NCI-H128 (cell line): ENCODE results near the gene TEAD1.
"Not testable (repeated sequence)": the region's sequence is repeated elsewhere in the genome, so short reads cannot be mapped to it uniquely, and the experiment has no call there.

Source experiments
- DNase-seq: peaks from one replicate; lab custom pipeline; 2025; ENCODE audit not compliant: unreplicated experiment; lab: John Stamatoyannopoulos, UW

The TEAD1 gene

DNA sequence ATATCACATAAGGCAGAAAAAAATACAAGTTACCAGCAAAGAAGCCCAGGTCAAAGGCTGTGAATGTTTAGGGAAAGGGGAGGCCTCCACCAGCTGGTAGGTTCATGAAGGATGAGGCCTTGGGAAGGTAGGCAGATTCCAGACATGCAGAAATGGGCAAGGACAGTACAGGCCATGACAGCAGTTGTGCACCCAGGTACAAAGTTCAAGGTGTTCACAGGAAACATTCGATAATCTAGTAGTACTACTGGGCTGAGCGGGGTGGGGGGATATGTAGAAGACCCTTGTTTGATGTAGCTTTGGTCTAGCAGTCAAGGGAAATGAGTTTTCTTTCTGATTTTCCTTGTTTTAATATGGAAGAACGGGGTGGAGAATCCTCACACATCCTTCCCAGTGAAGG, 182.1 kb downstream of the TEAD1 start:
- DNase-seq, result no peak

- DNase-seq, result no peak
Measured at GRCh38 chr11:12857572-12857971, 183.4 kb downstream of the TEAD1 start.

- DNase-seq, result no peak
Measured at GRCh38 chr11:12859872-12860657, 185.8 kb downstream of the TEAD1 start.

GRCh38 chr11:12860827-12861226, 186.6 kb downstream of the TEAD1 start:
- DNase-seq, result no peak

DNA sequence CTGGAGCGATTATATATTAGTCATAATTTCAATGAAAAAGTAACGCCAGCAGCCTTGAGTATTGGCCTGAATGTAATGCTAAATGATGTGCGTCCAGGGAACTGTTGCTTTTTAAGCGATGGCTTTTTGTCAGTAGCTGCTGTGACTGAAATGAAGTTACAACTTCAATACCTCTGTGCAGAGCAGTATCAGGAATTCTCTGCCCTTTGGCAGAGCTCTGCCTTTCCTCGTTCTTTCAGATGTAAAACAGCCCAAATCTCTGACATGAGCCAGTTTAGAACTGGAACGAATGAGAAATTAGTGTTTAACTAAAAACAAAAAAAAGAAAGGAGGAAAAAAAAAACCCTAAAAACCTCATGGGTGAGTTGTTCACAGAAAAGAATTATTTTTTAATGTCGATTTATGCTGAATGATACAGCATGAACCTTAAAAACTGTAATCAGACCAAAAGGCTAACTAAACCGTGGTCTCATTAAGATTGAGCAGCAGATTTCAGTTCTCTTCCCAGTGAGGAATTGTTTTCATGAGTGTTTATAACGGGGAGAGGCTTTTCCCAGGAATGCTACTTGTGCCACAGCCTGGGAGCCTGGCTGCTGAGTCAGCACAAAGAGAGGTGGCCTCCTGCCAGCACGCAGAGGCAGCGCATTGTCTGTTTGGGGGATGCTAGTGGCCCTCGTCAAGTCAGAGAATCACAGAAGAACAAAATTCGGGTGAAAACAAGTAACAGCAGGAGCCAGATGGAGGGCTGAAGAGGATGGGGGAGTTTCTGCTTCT, 188.7 kb downstream of the TEAD1 start:
- DNase-seq, result peak; percentile 49

DNA sequence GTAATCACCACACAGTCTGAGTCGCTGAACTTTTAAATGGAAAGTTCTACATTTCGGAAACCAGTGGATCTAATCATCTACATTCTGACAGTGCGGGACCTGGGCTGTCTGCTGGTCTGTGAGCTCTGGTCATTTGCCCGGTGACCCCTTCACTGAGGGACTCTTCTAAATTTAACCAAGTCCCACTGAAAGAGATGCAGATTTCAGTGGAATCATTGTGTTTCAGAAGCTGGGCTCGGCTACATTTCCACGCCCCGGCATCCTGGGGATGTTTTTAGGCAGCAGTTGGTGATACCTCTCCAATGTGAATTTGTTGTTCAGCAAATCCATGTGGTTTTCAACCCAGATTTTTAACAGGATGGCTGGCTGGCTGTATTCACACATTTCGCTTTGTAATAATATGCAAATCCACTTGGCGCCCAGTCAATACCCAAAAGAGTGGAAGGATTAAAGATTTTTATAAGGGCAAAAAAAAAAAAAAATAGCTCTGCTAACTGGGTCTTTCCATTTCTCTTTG, 189.4 kb downstream of the TEAD1 start:
- DNase-seq, result no peak

DNA sequence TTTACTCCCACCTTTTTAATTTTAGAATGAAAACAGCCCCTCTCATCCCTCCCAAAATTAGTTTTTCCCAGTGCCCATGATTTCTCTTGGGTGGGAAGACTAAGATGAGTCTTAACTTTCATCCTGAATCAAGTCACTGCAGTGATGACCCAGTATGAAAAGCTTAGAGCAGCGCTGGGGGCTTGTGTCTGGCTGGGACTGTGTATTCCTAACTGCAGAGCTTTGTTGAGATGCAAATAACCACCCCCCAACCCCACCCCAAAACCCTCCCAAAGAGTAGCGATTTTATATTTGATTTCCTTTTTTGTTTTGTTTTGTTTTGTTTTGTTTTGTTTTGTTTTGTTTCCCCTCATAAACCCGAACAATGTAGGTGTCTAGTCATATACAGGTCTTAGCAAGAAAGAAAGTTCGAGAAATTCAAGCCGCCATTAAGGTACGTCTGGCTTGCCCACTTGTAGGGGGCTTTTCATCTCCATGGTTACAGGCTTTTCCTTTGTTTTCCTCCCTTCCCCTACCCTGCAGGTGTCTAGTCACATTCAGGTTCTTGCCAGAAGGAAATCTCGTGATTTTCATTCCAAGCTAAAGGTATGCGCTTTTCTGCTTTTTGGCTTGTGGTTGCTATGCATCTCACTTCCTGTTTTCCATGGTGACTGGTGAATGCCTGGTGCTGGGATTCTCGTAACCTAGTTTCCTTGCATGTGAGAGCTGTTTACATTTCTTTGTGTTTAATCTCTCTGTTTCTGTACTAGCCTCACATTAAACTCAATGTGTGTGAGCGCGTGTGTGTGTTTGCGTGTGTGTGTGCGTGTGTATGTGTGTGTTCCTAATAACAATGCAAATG, 190.3 kb downstream of the TEAD1 start:
- peak; percentile 25 for DNase-seq

- DNase-seq, result no peak
Measured at GRCh38 chr11:12865863-12866595, 191.8 kb downstream of the TEAD1 start.

- DNase-seq, result no peak
Measured at GRCh38 chr11:12867531-12867930, 193.3 kb downstream of the TEAD1 start.

GRCh38 chr11:12868315-12869073, 194.3 kb downstream of the TEAD1 start:
- no peak for DNase-seq

DNA sequence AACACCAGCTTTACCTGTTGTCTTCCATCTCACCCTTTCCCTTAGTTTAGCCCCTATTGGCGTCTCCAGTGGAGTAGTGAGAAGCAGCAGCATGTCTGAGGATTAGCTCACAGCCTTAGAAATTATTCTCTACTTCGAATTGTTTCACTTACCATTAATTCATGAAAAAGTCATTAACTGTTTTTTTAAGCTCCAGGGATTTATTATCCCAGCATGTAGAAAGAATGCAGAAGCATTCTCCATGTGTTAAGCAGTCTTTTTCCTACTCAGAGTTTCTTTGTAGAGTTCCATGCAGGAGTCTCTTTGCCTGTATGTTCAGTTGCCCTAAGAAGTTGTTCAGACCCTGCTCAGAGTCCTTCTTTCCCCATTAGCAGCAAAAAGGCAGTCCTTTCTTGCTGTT, 197.0 kb downstream of the TEAD1 start:
- DNase-seq, result no peak

GRCh38 chr11:12871788-12872321, 197.6 kb downstream of the TEAD1 start:
- no peak for DNase-seq

- no peak for DNase-seq
Measured at GRCh38 chr11:12876340-12876739, 202.1 kb downstream of the TEAD1 start.

DNA sequence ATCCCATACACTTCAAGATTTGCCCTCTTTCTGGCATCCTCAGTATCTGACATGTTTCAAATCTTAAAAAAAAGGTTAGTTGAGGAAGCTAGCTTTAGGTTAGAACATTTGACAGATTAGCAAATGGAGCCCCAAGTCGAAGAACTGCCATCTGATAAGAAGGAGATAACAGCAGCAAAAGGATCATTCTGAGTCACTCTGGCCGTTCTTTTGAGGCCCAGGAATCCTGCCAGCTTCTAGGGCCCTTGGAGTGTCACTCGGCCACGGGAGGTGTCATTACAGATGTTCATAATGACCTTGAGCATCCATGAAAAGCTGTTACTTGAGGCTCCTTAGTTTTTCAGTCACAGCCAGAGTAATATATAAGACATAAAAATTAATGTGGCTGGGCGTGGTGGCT, 202.8 kb downstream of the TEAD1 start:
- no peak for DNase-seq

- not testable (repeated sequence) for DNase-seq
Measured at GRCh38 chr11:12877508-12877907, 203.3 kb downstream of the TEAD1 start.

- DNase-seq, result no peak
Measured at GRCh38 chr11:12880327-12880726, 206.1 kb downstream of the TEAD1 start.

DNA sequence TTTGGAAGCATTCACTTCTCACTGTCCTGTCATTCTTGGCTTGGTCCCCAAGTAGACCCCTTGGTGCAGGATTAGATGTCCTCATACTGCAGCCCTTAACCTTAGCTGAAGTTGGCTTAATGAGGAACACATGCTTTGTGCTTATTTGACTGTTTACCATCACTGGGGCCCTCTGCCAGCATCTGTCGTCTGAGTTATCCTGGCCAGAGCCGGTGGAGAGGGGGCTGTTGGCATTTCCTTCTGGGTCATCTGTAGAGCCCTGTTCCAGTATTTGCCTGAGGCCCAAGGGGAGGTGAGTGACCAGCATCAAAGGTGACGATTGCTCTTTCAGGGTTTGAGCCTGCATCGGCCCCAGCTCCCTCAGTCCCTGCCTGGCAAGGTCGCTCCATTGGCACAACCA, 208.4 kb downstream of the TEAD1 start:
- DNase-seq, result no peak

- no peak for DNase-seq
Measured at GRCh38 chr11:12884751-12885318, 210.6 kb downstream of the TEAD1 start.

- DNase-seq, result no peak
Measured at GRCh38 chr11:12885717-12886239, 211.6 kb downstream of the TEAD1 start.
